Esophagus squamous epithelium (tissue), 4 donors: Measurements from ENCODE around the gene PCLO.

Experiments used
- CTCF ChIP-seq, 6 experiments: fragments of 450-650 bp in 4 of 6; fragments of 200-600 bp in 2 of 6; sonication (generic) in 2 of 6; IDR thresholded peaks; one replicate each; pipeline ENCODE4 v1.5.1; 2016 to 2019; ENCODE audit warnings: antibody characterized with exemption in 6 of 6, mild to moderate bottlenecking in 4 of 6, moderate library complexity in 4 of 6
- POLR2A ChIP-seq, 4 donors: fragments of 450-650 bp; IDR thresholded peaks; one replicate each; pipeline ENCODE4 v1.6.1; 2017; ENCODE audit warnings: antibody characterized with exemption in 4 of 4, mild to moderate bottlenecking in 4 of 4, moderate library complexity in 3 of 4

DNA sequence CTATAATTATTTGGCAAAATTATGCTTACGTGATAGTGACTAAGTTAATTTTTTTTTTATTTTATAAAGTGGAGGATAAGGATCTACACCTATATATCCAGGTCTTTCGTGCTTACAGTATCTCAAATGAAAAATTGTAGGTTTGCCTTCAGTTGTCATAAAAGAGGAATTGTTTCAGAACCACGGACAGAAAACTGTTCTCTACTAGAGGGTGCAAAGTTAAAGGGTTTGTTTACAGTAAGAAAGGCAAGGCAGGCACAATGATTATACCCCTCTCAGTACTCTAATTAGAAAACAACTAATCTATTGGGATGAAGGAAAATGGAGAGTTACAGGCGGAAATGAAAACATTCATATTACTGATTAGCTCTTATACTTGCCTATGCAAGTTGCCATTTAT lies 1.5 kb downstream of the PCLO start:
- TF ChIP-seq CTCF (IDR thresholded peaks at IDR 0.05), result no peak
- TF ChIP-seq POLR2A (IDR thresholded peaks at IDR 0.05), result no peak
